DOHH2 (cell line): ENCODE data around the gene ERAS.

Source experiments
- H3F3A ChIP-seq: fragments of 200-600 bp; sonication (generic), shearing (Covaris generic); 2 replicates; pipeline ENCODE4 v1.6.0; 2016; ENCODE audit warnings: antibody characterized with exemption, mild to moderate bottlenecking; ENCODE audit not compliant: control insufficient read depth, insufficient read depth
- H3K27ac ChIP-seq: fragments of 200-600 bp; sonication (generic); 2 replicates; pipeline ENCODE4 v1.5.1; 2014; ENCODE audit warnings: low read depth, mild to moderate bottlenecking, low read length, moderate library complexity
- H3K27me3 ChIP-seq: fragments of 200-600 bp; sonication (generic); 2 replicates; pipeline ENCODE4 v1.6.1; 2014; ENCODE audit warnings: mild to moderate bottlenecking, low read length, mixed read lengths; ENCODE audit not compliant: control insufficient read depth
- H3K36me3 ChIP-seq: fragments of 200-600 bp; sonication (generic); 2 replicates; pipeline ENCODE4 v1.6.1; 2014; ENCODE audit warnings: mild to moderate bottlenecking, low read length, moderate library complexity, mixed read lengths; ENCODE audit not compliant: control insufficient read depth
- H3K4me1 ChIP-seq: fragments of 200-600 bp; sonication (generic); 2 replicates; pipeline ENCODE4 v1.6.1; 2014; ENCODE audit warnings: mild to moderate bottlenecking, low read length, mixed read lengths; ENCODE audit not compliant: control insufficient read depth
- H3K4me2 ChIP-seq: fragments of 200-600 bp; sonication (generic); 2 replicates; pipeline ENCODE4 v1.6.0; 2014; ENCODE audit warnings: mild to moderate bottlenecking, low read length, moderate library complexity
- H3K4me3 ChIP-seq: fragments of 200-600 bp; sonication (generic); 2 replicates; pipeline ENCODE4 v1.5.1; 2014; ENCODE audit warnings: mild to moderate bottlenecking, low read length, mixed read lengths
- H3K79me2 ChIP-seq: fragments of 200-600 bp; sonication (generic); 2 replicates; pipeline ENCODE4 v1.6.1; 2014; ENCODE audit warnings: mild to moderate bottlenecking, low read length, mixed read lengths; ENCODE audit not compliant: control insufficient read depth
- H3K9me2 ChIP-seq: fragments of 200-600 bp; sonication (generic); replicated peaks from 2 replicates; pipeline ENCODE4 v1.6.1; 2014; ENCODE audit warnings: mild to moderate bottlenecking, low read length, mixed read lengths; ENCODE audit not compliant: control insufficient read depth
- H3K9me3 ChIP-seq: fragments of 200-600 bp; sonication (generic); 2 replicates; pipeline ENCODE4 v1.6.1; 2014; ENCODE audit warnings: antibody characterized with exemption, low read length, mixed read lengths; ENCODE audit not compliant: control insufficient read depth, insufficient read depth
- H4K20me1 ChIP-seq: fragments of 200-600 bp; sonication (generic); 2 replicates; pipeline ENCODE4 v1.6.0; 2014; ENCODE audit warnings: low read depth, mild to moderate bottlenecking, antibody characterized with exemption, low read length, moderate library complexity; ENCODE audit not compliant: control insufficient read depth, insufficient read depth
- EZH2phosphoT487 ChIP-seq: fragments of 200-600 bp; sonication (generic); IDR thresholded peaks from 2 replicates; pipeline ENCODE4 v1.6.1; 2017; ENCODE audit warnings: borderline replicate concordance, mild to moderate bottlenecking, antibody characterized with exemption, low read length, moderate library complexity, mixed read lengths
- TF ChIP-seq, protein P1 (sequence below): fragments of 200-600 bp; sonication (generic); IDR thresholded peaks from one replicate; pipeline ENCODE4 v1.5.1; 2014; ENCODE audit warnings: antibody characterized with exemption, mild to moderate bottlenecking, low read depth, low read length; ENCODE audit not compliant: poor library complexity, severe bottlenecking

The ERAS gene

GRCh38 chrX:48834383-48834709 lies 8.0 kb downstream of the ERAS start:
- H3K4me1 ChIP-seq: no peaks in the 10 kb centered on the region
- no peaks in the 10 kb centered on the region for H3K79me2 ChIP-seq
- H3K4me2 ChIP-seq: no peak overlapping the region
- H3K36me3 ChIP-seq: no peaks in the 10 kb centered on the region
- H3K9me2 ChIP-seq: no peaks in the 10 kb centered on the region
- TF ChIP-seq, protein P1, sequence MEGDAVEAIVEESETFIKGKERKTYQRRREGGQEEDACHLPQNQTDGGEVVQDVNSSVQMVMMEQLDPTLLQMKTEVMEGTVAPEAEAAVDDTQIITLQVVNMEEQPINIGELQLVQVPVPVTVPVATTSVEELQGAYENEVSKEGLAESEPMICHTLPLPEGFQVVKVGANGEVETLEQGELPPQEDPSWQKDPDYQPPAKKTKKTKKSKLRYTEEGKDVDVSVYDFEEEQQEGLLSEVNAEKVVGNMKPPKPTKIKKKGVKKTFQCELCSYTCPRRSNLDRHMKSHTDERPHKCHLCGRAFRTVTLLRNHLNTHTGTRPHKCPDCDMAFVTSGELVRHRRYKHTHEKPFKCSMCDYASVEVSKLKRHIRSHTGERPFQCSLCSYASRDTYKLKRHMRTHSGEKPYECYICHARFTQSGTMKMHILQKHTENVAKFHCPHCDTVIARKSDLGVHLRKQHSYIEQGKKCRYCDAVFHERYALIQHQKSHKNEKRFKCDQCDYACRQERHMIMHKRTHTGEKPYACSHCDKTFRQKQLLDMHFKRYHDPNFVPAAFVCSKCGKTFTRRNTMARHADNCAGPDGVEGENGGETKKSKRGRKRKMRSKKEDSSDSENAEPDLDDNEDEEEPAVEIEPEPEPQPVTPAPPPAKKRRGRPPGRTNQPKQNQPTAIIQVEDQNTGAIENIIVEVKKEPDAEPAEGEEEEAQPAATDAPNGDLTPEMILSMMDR: no peak
- no peak for TF ChIP-seq EZH2phosphoT487
- no peaks in the 10 kb centered on the region for H4K20me1 ChIP-seq
- H3K9me3 ChIP-seq: no peaks in the 10 kb centered on the region
- no peak overlapping the region for H3K4me3 ChIP-seq
- peaks cover 4% of the 10 kb centered on the region; the same call in 1 of the 2 replicates for H3K27me3 ChIP-seq
- no peak overlapping the region for H3K27ac ChIP-seq
- no peaks in the 10 kb centered on the region for H3F3A ChIP-seq

DNA sequence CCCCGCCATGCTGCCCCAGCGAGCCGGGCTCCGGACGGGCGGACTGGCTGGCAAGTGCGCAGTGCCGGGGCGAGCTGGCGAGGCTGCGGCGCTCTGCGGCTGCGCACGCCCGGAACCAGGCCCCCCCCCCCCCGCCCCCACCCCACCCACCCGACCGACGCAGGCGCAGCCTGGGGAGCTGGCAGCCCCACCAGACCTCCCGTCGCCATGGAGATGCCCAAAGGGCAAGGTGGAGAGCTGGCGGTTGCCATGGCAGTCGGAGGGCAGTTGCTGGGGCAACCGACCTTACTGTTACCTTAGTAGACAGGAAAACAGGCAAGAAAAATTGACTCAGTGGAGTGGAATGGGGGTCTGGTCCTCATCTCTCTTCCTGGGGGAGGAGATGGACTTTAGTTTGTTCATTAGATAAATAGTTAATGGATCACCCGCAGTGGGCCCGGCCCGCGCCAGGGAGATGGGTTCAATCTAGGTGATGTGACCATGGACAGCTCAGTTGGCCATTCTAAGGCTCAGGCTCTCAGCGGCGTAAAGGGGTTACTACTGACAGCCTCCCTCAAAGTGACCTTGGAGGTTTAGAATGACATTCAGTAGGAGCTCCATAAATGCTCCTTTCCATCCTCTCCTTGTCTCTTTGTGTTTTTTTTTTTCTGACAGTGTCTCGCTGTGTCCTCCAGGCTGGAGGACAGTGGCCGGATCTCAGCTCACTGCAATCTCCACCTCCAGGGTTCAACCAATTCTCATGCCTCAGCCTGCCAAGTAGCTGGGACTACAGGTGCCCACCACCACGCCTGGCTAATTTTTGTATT lies 9.4 kb downstream of the ERAS start, which contains the start of gene PCSK1N:
TSS of gene PCSK1N (minus strand) at position 87 of the 806 bp plus-strand sequence. CDS start at position 9, 78 bp downstream.
- Histone ChIP-seq H3K4me3 (no peak within 1 kb of the TSS), H3K79me2 (no peaks in the 10 kb centered on the region), H3K36me3 (no peaks in the 10 kb centered on the region), H3K9me2 (no peaks in the 10 kb centered on the region), H4K20me1 (no peaks in the 10 kb centered on the region), H3K4me1 (no peaks in the 10 kb centered on the region), H3K27me3 (peaks cover 4% of the 10 kb centered on the region; the same call in 1 of the 2 replicates), H3K9me3 (no peaks in the 10 kb centered on the region), H3K27ac (no peak within 1 kb of the TSS), H3F3A (no peaks in the 10 kb centered on the region), H3K4me2 (no peak within 1 kb of the TSS)
- TF ChIP-seq, protein P1: no peak
- TF ChIP-seq EZH2phosphoT487: no peak

DNA sequence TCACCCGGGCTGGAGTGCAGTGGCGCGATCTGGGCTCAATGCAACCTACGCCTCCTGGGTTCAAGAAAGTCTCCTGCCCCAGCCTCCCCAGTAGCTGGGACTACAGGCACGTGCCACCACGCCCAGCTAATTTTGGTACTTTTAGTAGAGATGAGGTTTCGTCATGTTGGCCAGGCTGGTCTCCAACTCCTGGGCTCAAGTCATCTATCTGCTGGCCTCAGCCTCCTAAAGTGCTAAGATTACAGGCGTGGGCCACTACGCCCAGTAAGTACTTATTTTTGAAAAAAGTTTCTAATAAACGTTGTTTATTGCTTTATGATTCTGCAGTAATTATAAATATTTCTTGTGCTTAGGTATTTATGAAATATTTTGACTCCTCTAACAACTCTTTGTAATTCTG lies 13.4 kb downstream of the ERAS start:
- H3K9me3 ChIP-seq: no peaks in the 10 kb centered on the region
- no peaks in the 10 kb centered on the region for H3K4me1 ChIP-seq
- no peaks in the 10 kb centered on the region for H3K79me2 ChIP-seq
- no peaks in the 10 kb centered on the region for H3F3A ChIP-seq
- H3K9me2 ChIP-seq: no peaks in the 10 kb centered on the region
- no peak overlapping the region for H3K4me2 ChIP-seq
- H3K4me3 ChIP-seq: no peak overlapping the region
- H3K27me3 ChIP-seq: peaks cover 3% of the 10 kb centered on the region; the same call in 1 of the 2 replicates
- TF ChIP-seq EZH2phosphoT487: no peak
- TF ChIP-seq, protein P1: no peak
- no peaks in the 10 kb centered on the region for H4K20me1 ChIP-seq
- no peaks in the 10 kb centered on the region for H3K36me3 ChIP-seq
- no peak overlapping the region for H3K27ac ChIP-seq
